ENCODE results near the gene C4orf17. TPM values are rescaled to one million over a fixed set of nuclear protein-coding genes. Genes with fewer than 3 reads are reported as not detected.

The C4orf17 gene
- total and polyA plus RNA-seq, 2 of the 8 experiments (the other 6 are each of a cell fraction or from before 2014, with no cell fraction given): not detected

- no peaks in the 10 kb centered on the region; a peak in 1 of 8 replicates for H3K36me3 ChIP-seq (ENCODE audit: control insufficient read depth in 2 of 4, insufficient read depth in 4 of 4, low read length in 3 of 4)
- no peak overlapping the region for H4K5ac ChIP-seq (ENCODE audit: insufficient read length, low read depth, low read length)
- no peak overlapping the region for H3K27ac ChIP-seq (ENCODE audit: low read depth, low read length)
- no peak overlapping the region for H3K4me2 ChIP-seq (ENCODE audit: insufficient read depth in 1 of 2, low read depth in 2 of 2, low read length in 2 of 2)
- no peak overlapping the region for H3K9ac ChIP-seq (replicated peaks in 1 of 4; ENCODE audit: extremely low read depth in 1 of 4, low read depth in 3 of 4, low read length in 3 of 4)
- no peak overlapping the region for H2BK12ac ChIP-seq (ENCODE audit: low read depth, low read length)
- POLR2A ChIA-PET (ENCODE audit: partially characterized antibody): no interaction called here
- H2BK5ac ChIP-seq (ENCODE audit: low read depth, low read length): no peak overlapping the region
- H2BK120ac ChIP-seq (replicated peaks; ENCODE audit: low read depth, low read length): no peak overlapping the region
- no peaks in the 10 kb centered on the region for H3K4me1 ChIP-seq (replicated peaks in 1 of 4; ENCODE audit: control insufficient read depth in 3 of 4, insufficient read depth in 4 of 4, low read length in 3 of 4)
- no peak overlapping the region for H3K56ac ChIP-seq (replicated peaks; ENCODE audit: insufficient read length, low read depth, low read length)
- H4K91ac ChIP-seq (replicated peaks; ENCODE audit: insufficient read length, low read length): no peak overlapping the region
- no peak overlapping the region for H2BK20ac ChIP-seq (ENCODE audit: low read length)
- no peak overlapping the region for H2BK15ac ChIP-seq (ENCODE audit: low read length)
- no peak overlapping the region for H3K4me3 ChIP-seq (ENCODE audit: extremely low read depth in 1 of 4, insufficient read depth in 2 of 4, low read depth in 3 of 4, low read length in 4 of 4)
- no peaks in the 10 kb centered on the region for H3K23me2 ChIP-seq (ENCODE audit: low read depth, low read length)
- no peaks in the 10 kb centered on the region for H3K27me3 ChIP-seq (replicated peaks in 1 of 4; ENCODE audit: control insufficient read depth in 3 of 4, extremely low read depth in 1 of 4, insufficient read depth in 3 of 4, low read length in 3 of 4)
- H3K4ac ChIP-seq (replicated peaks; ENCODE audit: insufficient read length, low read depth, low read length): no peak overlapping the region
- 91% methylated on average over 4 of the region's 4 CpGs; no CpG with 5 or more reads in 1 of the 2 experiments for WGBS, 2 experiments (ENCODE audit: extremely low coverage in 1 of 2, insufficient coverage in 1 of 2, insufficient read length in 1 of 2, insufficient replicate concordance in 2 of 2, low coverage in 1 of 2, low lambda C conversion rate in 2 of 2, missing lambda C conversion rate in 1 of 2)
- H2AK5ac ChIP-seq (ENCODE audit: low read depth, low read length): no peak overlapping the region
- no peak overlapping the region for H3K18ac ChIP-seq (ENCODE audit: extremely low read depth, low read length)
- H3K9me3 ChIP-seq (ENCODE audit: insufficient read depth in 2 of 2, low read depth in 1 of 2, low read length in 1 of 2): peaks cover 28 to 36% of the 10 kb centered on the region in 2 experiments
- no peaks in the 10 kb centered on the region for H4K20me1 ChIP-seq (replicated peaks in 1 of 2; ENCODE audit: control insufficient read depth in 1 of 2, insufficient read depth in 2 of 2, low read length in 2 of 2)
- CTCF ChIA-PET (ENCODE audit: partially characterized antibody): interaction anchor here (1.4 to 1.5 kb wide), 2 partner anchors 19 to 20 kb away, joined by 3 to 5 read pairs; partner anchors contain the start of gene C4orf17
- no peaks in the 10 kb centered on the region for H3K79me2 ChIP-seq (ENCODE audit: control insufficient read depth in 1 of 2, insufficient read depth in 2 of 2, low read length in 2 of 2)
- no peak overlapping the region for H4K8ac ChIP-seq (ENCODE audit: extremely low read depth, insufficient read depth, low read length)
- H2AFZ ChIP-seq (ENCODE audit: low read length): no peak overlapping the region
- no peak for FAIRE-seq
- no peak for DNase-seq (ENCODE audit: low read depth in 1 of 2, low spot score in 2 of 2)
- H3K79me1 ChIP-seq (ENCODE audit: low read depth, low read length): no peaks in the 10 kb centered on the region
- no peak overlapping the region for H3K23ac ChIP-seq (ENCODE audit: insufficient read length)
- no peak overlapping the region for H3K14ac ChIP-seq (ENCODE audit: insufficient read length)
- TF ChIP-seq CTCF (IDR thresholded peaks at IDR 0.05; ENCODE audit: control extremely low read depth in 1 of 3, insufficient read depth in 1 of 3, low read depth in 1 of 3, low read length in 3 of 3): no peak
- TF ChIP-seq SUZ12 (IDR thresholded peaks at IDR 0.05; ENCODE audit: low read length): no peak
These were observed 20.5 kb upstream of the C4orf17 start for GRCh38 chr4:99490286-99490685.

All from H1 (cell line).